IMR-90 (cell line): ENCODE measurements around the gene LRCOL1. TPM values are rescaled to one million over a fixed set of nuclear protein-coding genes. Genes with fewer than 3 reads are reported as not detected.

Source experiments
- ATAC-seq: fragments of 200-7000 bp; cut with Tn5 transposase; 2 replicates; pipeline ENCODE4 v1.9.1; 2020; ENCODE audit warnings: low read depth, mild to moderate bottlenecking, moderate library complexity
- BruUV-seq: library from RNA; stranded (reverse); fragments of 400-500 nt; replicated peaks from 2 replicates; lab custom pipeline; 2021; lab: Mats Ljungman, UMichigan
- CTCF ChIA-PET: fragments of 300-600 bp; formaldehyde crosslinking; extraction: SDS; loops from one replicate; lab custom pipeline; 2021; ENCODE audit warnings: antibody characterized with exemption; lab: Yijun Ruan, JAX
- POLR2A ChIA-PET: fragments of 300-600 bp; sonication (Branson Sonifier 250); formaldehyde crosslinking; loops from one replicate; lab custom pipeline; 2022; ENCODE audit warnings: antibody characterized with exemption; ENCODE audit not compliant: unreplicated experiment; lab: Charles Lee
- DNase-seq: peaks from one replicate; pipeline ENCODE4 v3.0.0; 2013
- H2AFZ ChIP-seq: replicated peaks from 2 replicates; pipeline ENCODE3; 2013; ENCODE audit warnings: low read length, mild to moderate bottlenecking; ENCODE audit not compliant: poor library complexity
- H2AK5ac ChIP-seq: 2 replicates; pipeline ENCODE4 v1.6.1; 2013; ENCODE audit warnings: low read depth, low read length, inconsistent platforms
- H2AK9ac ChIP-seq: replicated peaks from 2 replicates; pipeline ENCODE3; 2013; ENCODE audit warnings: mild to moderate bottlenecking, low read depth, low read length, moderate library complexity; ENCODE audit not compliant: poor library complexity
- H2BK120ac ChIP-seq: 2 replicates; pipeline ENCODE4 v1.6.1; 2013; ENCODE audit warnings: low read depth, low read length, inconsistent platforms
- H2BK15ac ChIP-seq: 3 replicates; pipeline ENCODE4 v1.6.1; 2013; ENCODE audit warnings: low read depth, low read length, inconsistent platforms
- H2BK20ac ChIP-seq: 2 replicates; pipeline ENCODE4 v1.6.1; 2013; ENCODE audit warnings: low read depth, mild to moderate bottlenecking, inconsistent platforms, low read length, moderate library complexity
- H2BK5ac ChIP-seq: 2 replicates; pipeline ENCODE4 v1.6.1; 2013; ENCODE audit warnings: mild to moderate bottlenecking, low read depth, low read length, inconsistent platforms; ENCODE audit not compliant: poor library complexity, severe bottlenecking
- H3K14ac ChIP-seq: replicated peaks from 2 replicates; pipeline ENCODE4 v1.6.1; 2013; ENCODE audit warnings: low read depth, low read length, inconsistent platforms
- H3K18ac ChIP-seq: 2 replicates; pipeline ENCODE4 v1.6.1; 2013; ENCODE audit warnings: low read depth, low read length, control low read depth
- H3K23ac ChIP-seq: 2 replicates; pipeline ENCODE4 v1.6.1; 2013; ENCODE audit warnings: low read depth, low read length, inconsistent platforms
- H3K27ac ChIP-seq: 2 replicates; pipeline ENCODE4 v1.5.1; 2013; ENCODE audit warnings: mild to moderate bottlenecking, control low read depth, low read length; ENCODE audit not compliant: insufficient read depth
- H3K27me3 ChIP-seq: 2 replicates; pipeline ENCODE4 v1.6.1; 2013; ENCODE audit warnings: low read length; ENCODE audit not compliant: control insufficient read depth, insufficient read depth
- H3K36me3 ChIP-seq: 2 replicates; pipeline ENCODE4 v1.6.1; 2013; ENCODE audit warnings: low read length, mixed read lengths; ENCODE audit not compliant: control insufficient read depth, insufficient read depth
- H3K4ac ChIP-seq: 2 replicates; pipeline ENCODE4 v1.6.1; 2013; ENCODE audit warnings: low read depth, low read length, inconsistent platforms
- H3K4me1 ChIP-seq: 2 replicates; pipeline ENCODE4 v1.6.1; 2013; ENCODE audit warnings: low read length, mixed read lengths; ENCODE audit not compliant: control insufficient read depth, insufficient read depth
- H3K4me2 ChIP-seq: 2 replicates; pipeline ENCODE4 v1.6.1; 2013; ENCODE audit warnings: low read depth, mild to moderate bottlenecking, control low read depth, low read length, moderate library complexity
- H3K4me3 ChIP-seq: 2 replicates; pipeline ENCODE4 v1.5.1; 2013; ENCODE audit warnings: low read depth, mild to moderate bottlenecking, control low read depth, low read length, moderate library complexity; ENCODE audit not compliant: insufficient read depth
- H3K56ac ChIP-seq: 2 replicates; pipeline ENCODE4 v1.6.1; 2013; ENCODE audit warnings: low read length, inconsistent platforms; ENCODE audit not compliant: insufficient read depth; ENCODE audit errors: extremely low read depth
- H3K79me1 ChIP-seq, 2 experiments: 2 replicates each; pipeline ENCODE4 v1.6.1; 2013; ENCODE audit warnings: low read length in 2 of 2, inconsistent platforms in 1 of 2, low read depth in 1 of 2
- H3K9ac ChIP-seq: 2 replicates; pipeline ENCODE4 v1.6.1; 2013; ENCODE audit warnings: low read depth, low read length, control low read depth
- H3K9me1 ChIP-seq: 2 replicates; pipeline ENCODE4 v1.6.1; 2013; ENCODE audit warnings: low read length, inconsistent platforms; ENCODE audit not compliant: insufficient read depth
- H3K9me3 ChIP-seq: 2 replicates; pipeline ENCODE4 v1.6.1; 2013; ENCODE audit warnings: low read length; ENCODE audit not compliant: control insufficient read depth, insufficient read depth
- H4K20me1 ChIP-seq: 2 replicates; pipeline ENCODE4 v1.6.1; 2013; ENCODE audit warnings: low read length, inconsistent platforms; ENCODE audit not compliant: insufficient read depth
- H4K5ac ChIP-seq: 2 replicates; pipeline ENCODE4 v1.6.1; 2013; ENCODE audit warnings: mild to moderate bottlenecking, low read depth, low read length, control low read depth
- H4K8ac ChIP-seq, 2 experiments: 2 replicates each; pipeline ENCODE4 v1.6.1; 2013; ENCODE audit warnings: low read depth in 2 of 2, low read length in 2 of 2, control low read depth in 1 of 2, inconsistent platforms in 1 of 2
- H4K91ac ChIP-seq: 2 replicates; pipeline ENCODE4 v1.6.1; 2013; ENCODE audit warnings: low read depth, low read length, inconsistent platforms; ENCODE audit not compliant: insufficient read depth
- MXI1 ChIP-seq: IDR thresholded peaks from 2 replicates; pipeline ENCODE4 v1.6.1; 2012; ENCODE audit warnings: low read depth, mild to moderate bottlenecking, low read length, moderate library complexity, borderline replicate concordance
- POLR2A ChIP-seq: IDR thresholded peaks from 2 replicates; pipeline ENCODE4 v1.6.1; 2012; ENCODE audit warnings: mild to moderate bottlenecking, low read depth, low read length
- RAD21 ChIP-seq: IDR thresholded peaks from 2 replicates; pipeline ENCODE4 v1.6.1; 2012; ENCODE audit warnings: low read length, improper control_type of control experiment
- RFX5 ChIP-seq: IDR thresholded peaks from 2 replicates; pipeline ENCODE4 v1.8.0; 2012; ENCODE audit warnings: low read depth, mild to moderate bottlenecking, low read length, moderate library complexity
- SMC3 ChIP-seq: fragments of 150-350 bp; IDR thresholded peaks from 2 replicates; pipeline ENCODE4 v1.6.1; 2016; ENCODE audit warnings: low read depth, mild to moderate bottlenecking, antibody characterized with exemption, low read length, moderate library complexity
- WGBS, 2 experiments: methylation state at CpG; one replicate each; pipeline versions ENCODE4 v1.1.5 to v1.1.7; 2013; ENCODE audit warnings: missing lambda C conversion rate in 2 of 2; ENCODE audit not compliant: insufficient read length in 1 of 2; ENCODE audit errors: extremely low coverage in 2 of 2; 5-methylcytosine and 5-hydroxymethylcytosine counted together
- dilution Hi-C: fragments of 300-500 bp; cut with HindIII; formaldehyde crosslinking; loops from one replicate; pipeline ENCODE4 v1.14.3; 2018; ENCODE audit warnings: low sequenced_read_pairs; ENCODE audit not compliant: unreplicated experiment
- in situ Hi-C: fragments of 300-500 bp; cut with MboI; formaldehyde crosslinking; loops from 3 replicates; pipeline ENCODE4 v1.14.3; 2019; ENCODE audit warnings: low sequenced_read_pairs, inconsistent platforms, mixed read lengths
- intact Hi-C: fragments of 100-400 bp; cut with micrococcal nuclease; formaldehyde crosslinking; loops from 2 replicates; pipeline ENCODE4 v1.10.0; 2022
- polyA plus RNA-seq, 3 experiments: library from polyadenylated mRNA; depleted of rRNA; stranded (reverse); fragments of >200 nt; gene quantifications; 2 replicates each; pipeline ENCODE4 v1.2.3, GENCODE V29; 2012; ENCODE audit warnings: low replicate concordance in 1 of 3
- total RNA-seq: library from RNA; depleted of rRNA; stranded (reverse); fragments of >200 nt; gene quantifications from 2 replicates; pipeline ENCODE4 v1.2.3, GENCODE V29; 2012
- TF ChIP-seq, protein P1 (sequence below): fragments of 150-350 bp; IDR thresholded peaks from 2 replicates; pipeline ENCODE4 v1.6.1; 2017; ENCODE audit warnings: mild to moderate bottlenecking, antibody characterized with exemption, low read length, low read depth
- TF ChIP-seq, protein P2 (sequence below): fragments of 150-350 bp; IDR thresholded peaks from 2 replicates; pipeline ENCODE4 v1.6.1; 2016; ENCODE audit warnings: low read depth, mild to moderate bottlenecking, low read length, moderate library complexity, borderline replicate concordance
- TF ChIP-seq, protein P3 (sequence below): conservative IDR thresholded peaks from 2 replicates; pipeline ENCODE4 v1.5.1; 2012; ENCODE audit warnings: mild to moderate bottlenecking, low read depth, low read length, improper control_type of control experiment

Gene LRCOL1
- total and polyA plus RNA-seq, 2 of the 4 experiments (the other 2 are of a cell fraction) = 1.0 TPM; not detected in 1

DNA sequence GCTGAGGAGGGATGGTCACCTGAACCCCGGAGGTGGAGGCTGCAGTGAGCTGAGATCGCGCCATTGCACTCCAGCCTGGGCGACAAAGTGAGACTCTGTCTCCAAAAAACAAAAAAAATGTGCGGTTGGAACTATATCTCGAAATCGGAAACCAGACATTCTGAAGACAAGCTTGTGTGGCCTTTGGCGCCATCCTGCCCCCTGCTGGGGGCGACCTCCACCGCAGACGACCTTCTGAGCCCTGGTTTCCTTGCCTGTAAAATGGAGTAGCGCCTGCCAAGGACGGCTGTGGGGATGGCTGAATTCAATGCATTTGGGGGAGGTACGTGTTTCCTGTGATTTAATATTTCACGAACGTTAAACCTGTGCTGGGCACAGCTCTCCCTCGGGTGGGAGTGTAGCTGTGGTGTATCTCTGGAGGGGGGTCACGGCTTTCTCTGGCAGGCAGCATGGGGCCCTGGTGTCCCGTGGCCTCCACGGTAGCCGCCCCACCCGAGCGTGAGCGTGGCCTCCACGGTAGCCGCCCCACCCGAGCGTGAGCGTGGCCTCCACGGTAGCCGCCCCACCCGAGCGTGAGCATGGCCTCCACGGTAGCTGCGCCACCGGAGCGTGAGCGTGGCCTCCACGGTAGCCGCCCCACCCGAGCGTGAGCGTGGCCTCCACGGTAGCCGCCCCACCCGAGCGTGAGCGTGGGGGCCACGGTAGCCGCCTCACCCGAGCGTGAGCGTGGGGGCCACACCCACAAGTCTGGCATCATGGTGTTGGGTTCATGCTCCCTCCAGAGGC is 55.3 kb downstream of the LRCOL1 start:
- DNase-seq (no peak), ATAC-seq (no peak)
- Histone ChIP-seq H3K23ac (no peak overlapping the region), H3K9me3 (no peaks in the 10 kb centered on the region), H3K27me3 (no peaks in the 10 kb centered on the region), H3K4me1 (no peaks in the 10 kb centered on the region), H3K4me3 (no peak overlapping the region), H3K14ac (no peak overlapping the region), H3K9me1 (no peaks in the 10 kb centered on the region), H3K36me3 (no peaks in the 10 kb centered on the region), H3K4me2 (no peak overlapping the region), H2AK9ac (no peak overlapping the region), H2AK5ac (no peak overlapping the region), H2BK15ac (no peak overlapping the region), H2BK5ac (no peak overlapping the region), H4K8ac (no peak overlapping the region), H4K91ac (no peak overlapping the region), H2AFZ (no peak overlapping the region), H4K20me1 (no peaks in the 10 kb centered on the region; the same call in 1 of the 2 replicates), H3K4ac (no peak overlapping the region), H3K27ac (no peak overlapping the region), H3K18ac (no peak overlapping the region), H3K56ac (no peak overlapping the region), H2BK20ac (no peak overlapping the region), H3K9ac (no peak overlapping the region), H4K5ac (no peak overlapping the region), H3K79me1 (no peaks in the 10 kb centered on the region), H2BK120ac (no peak overlapping the region)
- no peak for TF ChIP-seq POLR2A
- TF ChIP-seq RAD21 = 0 out of 2 replicates have a peak, but pooled peaks have one; percentile 14
- TF ChIP-seq SMC3 = peak; percentile 8; the same call in 1 of the 2 replicates
- TF ChIP-seq, protein P1, sequence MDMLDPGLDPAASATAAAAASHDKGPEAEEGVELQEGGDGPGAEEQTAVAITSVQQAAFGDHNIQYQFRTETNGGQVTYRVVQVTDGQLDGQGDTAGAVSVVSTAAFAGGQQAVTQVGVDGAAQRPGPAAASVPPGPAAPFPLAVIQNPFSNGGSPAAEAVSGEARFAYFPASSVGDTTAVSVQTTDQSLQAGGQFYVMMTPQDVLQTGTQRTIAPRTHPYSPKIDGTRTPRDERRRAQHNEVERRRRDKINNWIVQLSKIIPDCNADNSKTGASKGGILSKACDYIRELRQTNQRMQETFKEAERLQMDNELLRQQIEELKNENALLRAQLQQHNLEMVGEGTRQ = no peak
- TF ChIP-seq, protein P2, sequence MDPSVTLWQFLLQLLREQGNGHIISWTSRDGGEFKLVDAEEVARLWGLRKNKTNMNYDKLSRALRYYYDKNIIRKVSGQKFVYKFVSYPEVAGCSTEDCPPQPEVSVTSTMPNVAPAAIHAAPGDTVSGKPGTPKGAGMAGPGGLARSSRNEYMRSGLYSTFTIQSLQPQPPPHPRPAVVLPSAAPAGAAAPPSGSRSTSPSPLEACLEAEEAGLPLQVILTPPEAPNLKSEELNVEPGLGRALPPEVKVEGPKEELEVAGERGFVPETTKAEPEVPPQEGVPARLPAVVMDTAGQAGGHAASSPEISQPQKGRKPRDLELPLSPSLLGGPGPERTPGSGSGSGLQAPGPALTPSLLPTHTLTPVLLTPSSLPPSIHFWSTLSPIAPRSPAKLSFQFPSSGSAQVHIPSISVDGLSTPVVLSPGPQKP = no peak
- TF ChIP-seq, protein P3, sequence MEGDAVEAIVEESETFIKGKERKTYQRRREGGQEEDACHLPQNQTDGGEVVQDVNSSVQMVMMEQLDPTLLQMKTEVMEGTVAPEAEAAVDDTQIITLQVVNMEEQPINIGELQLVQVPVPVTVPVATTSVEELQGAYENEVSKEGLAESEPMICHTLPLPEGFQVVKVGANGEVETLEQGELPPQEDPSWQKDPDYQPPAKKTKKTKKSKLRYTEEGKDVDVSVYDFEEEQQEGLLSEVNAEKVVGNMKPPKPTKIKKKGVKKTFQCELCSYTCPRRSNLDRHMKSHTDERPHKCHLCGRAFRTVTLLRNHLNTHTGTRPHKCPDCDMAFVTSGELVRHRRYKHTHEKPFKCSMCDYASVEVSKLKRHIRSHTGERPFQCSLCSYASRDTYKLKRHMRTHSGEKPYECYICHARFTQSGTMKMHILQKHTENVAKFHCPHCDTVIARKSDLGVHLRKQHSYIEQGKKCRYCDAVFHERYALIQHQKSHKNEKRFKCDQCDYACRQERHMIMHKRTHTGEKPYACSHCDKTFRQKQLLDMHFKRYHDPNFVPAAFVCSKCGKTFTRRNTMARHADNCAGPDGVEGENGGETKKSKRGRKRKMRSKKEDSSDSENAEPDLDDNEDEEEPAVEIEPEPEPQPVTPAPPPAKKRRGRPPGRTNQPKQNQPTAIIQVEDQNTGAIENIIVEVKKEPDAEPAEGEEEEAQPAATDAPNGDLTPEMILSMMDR = peak; percentile 26
- no peak for TF ChIP-seq MXI1
- TF ChIP-seq RFX5 = no peak
- dilution Hi-C loops = no loop called here
- BruUV-seq = no TSS peak
- ChIA-PET CTCF (no interaction called here), POLR2A (no interaction called here)
- intact Hi-C loops = no loop called here
- in situ Hi-C loops = no loop called here
- 92% methylated on average over 25 of the region's 53 CpGs; no CpG with 5 or more reads in 1 of the 2 experiments for WGBS, 2 experiments
